PC-3 (cell line): ENCODE results near the gene KCNH1.

Experiments
- CTCF ChIP-seq: fragments of 300-600 bp; sonication (generic); conservative IDR thresholded peaks from 2 replicates; pipeline ENCODE4 v1.5.1; 2017; ENCODE audit warnings: antibody characterized with exemption, low read depth, mild to moderate bottlenecking, low read length
- EZH2 ChIP-seq: fragments of 300-600 bp; sonication (generic); IDR thresholded peaks from one replicate; pipeline ENCODE4 v1.6.1; 2017; ENCODE audit warnings: antibody characterized with exemption, mild to moderate bottlenecking, low read length; ENCODE audit not compliant: unreplicated experiment

GRCh38 chr1:210687582-210688279, 446.2 kb downstream of the KCNH1 start:
- TF ChIP-seq CTCF (no peak), EZH2 (no peak)
